Ecto neural progenitor cell (in vitro differentiated cells): ENCODE measurements around the gene PIGP.
"Not testable (repeated sequence)": the region's sequence is repeated elsewhere in the genome, so short reads cannot be mapped to it uniquely, and the experiment has no call there.

Source experiments
- DNase-seq: peaks from one replicate; pipeline ENCODE4 v3.0.0-alpha.2; 2018; ENCODE audit warnings: low spot score

The PIGP gene

GRCh38 chr21:37044643-37045042 lies 28.2 kb downstream of the PIGP start:
- no peak for DNase-seq

GRCh38 chr21:37043818-37044217 lies 29.1 kb downstream of the PIGP start:
- DNase-seq: no peak

DNA sequence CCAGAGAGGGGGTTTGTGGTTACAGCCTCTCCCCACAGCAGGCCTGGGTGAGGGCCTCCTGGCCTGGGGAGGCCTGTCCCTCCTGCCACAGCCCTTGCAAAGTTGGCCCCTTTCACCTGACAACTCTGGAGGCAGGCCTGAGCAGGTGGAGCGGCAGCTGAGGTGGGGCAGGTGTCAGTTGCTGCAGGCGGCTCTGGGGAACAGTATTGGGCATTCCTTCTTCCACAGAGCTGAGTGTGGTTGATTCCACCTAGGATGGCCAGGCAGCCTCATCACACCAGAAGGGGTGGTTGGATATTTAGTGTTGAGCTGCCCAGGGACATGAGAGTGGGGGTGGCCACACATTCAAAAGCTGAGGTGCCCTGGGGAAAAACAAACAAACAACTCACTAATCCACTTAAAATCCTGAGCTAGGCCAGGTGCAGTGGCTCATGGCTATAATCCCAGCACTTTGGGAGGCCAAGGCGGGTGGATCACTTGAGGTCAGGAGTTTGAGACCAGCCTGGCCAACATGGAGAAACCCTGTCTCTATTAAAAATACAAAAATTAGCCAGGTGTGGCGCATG lies 31.1 kb downstream of the PIGP start:
- DNase-seq: no peak

GRCh38 chr21:37040212-37040611 lies 32.7 kb downstream of the PIGP start:
- DNase-seq: no peak

DNA sequence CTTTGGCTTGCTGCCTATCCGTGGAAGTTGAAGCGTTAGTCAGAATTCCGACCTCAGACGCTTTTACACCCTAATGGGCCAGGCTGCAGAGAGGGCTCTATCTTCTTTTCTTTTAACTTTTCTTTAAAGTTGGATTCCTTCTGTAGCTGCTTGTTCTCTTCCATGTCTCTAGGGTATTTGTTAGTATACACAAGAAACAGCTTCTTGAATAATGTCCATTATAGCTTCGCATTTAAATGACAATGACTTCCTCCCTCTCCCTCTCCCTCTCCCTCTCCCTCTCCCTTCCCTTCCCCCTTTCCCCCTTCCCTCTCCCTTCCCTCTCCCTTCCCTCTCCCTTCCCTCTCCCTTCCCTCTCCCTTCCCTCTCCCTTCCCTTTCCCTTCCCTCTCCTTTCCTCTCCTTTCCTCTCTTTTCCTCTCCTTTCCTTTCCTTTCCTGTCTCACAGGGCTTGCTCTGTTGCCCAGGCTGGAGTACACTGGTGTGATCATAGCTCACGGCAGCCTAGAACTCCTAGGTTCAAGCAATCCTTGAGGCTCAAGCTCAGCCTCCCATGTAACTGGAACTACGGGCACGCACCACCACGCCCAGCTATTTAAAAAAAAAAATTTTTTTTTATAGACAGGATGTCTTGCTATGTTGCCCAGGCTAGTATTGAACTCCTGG lies 33.3 kb downstream of the PIGP start:
- no peak for DNase-seq

DNA sequence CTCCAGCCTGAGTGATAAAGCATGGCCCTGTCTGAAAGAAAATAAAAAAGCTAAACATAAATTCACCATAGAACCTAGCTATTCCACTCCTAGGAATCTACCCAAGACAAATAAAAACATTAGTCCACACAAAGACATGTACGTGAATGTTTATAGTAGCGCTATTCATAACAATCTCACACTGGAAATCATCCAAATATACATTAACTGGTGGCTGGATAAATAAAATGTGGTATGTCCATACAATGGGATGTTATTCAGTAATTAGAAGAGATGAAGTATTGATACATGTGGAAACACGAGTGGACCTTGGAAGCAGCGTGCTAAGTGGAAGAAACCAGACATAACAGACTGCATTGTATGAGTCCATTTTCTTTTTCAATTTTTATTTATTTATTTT lies 36.7 kb downstream of the PIGP start:
- DNase-seq: no peak

- DNase-seq: not testable (repeated sequence)
Measured at GRCh38 chr21:37034394-37034793, 38.5 kb downstream of the PIGP start.

DNA sequence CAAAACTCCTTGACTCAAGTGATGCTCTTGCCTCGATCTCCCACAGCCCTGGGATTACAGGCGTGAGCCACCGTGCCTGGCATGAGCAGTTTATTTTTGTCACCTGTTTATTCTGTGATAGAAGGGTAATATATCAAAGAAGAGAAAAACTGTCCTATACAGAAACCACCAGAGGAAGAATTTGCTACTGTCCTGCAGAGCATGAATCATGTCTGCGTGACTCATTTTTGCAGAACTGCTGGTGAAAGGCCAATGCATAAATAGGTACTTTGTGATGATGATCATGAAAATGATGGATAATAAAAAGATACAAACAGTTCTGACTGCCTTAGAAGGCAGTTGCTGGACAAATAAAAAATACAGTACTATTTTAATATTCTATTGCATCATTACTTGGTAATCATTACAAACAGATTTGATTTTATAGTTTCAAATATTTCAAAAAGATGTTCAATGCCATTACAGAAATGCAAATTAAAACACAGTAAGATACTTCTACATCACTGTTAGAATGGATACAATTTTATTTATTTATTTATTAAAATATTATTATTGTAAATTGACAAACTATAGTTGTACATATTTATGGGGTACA lies 39.9 kb downstream of the PIGP start:
- no peak for DNase-seq

GRCh38 chr21:37032293-37032692 lies 40.6 kb downstream of the PIGP start:
- DNase-seq: no peak

DNA sequence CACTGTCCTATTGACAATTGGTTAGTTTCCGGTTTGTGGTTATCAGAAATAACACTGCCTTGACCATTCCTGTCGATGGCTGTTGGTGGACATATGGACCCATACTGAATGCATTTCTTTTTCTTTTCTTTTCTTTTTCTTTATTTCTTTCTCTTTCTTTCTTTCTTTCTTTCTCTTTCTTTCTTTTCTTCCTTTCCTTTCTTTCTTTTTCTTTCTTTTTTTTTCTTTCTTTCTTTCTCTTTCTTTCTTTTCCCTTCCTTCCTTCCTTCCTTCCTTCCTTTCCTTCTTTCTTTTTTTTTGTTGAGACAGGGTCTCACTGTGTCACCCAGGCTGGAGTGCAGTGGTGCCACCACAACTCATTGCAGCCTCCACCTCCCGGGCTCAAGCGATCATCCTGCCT lies 42.0 kb downstream of the PIGP start:
- no peak for DNase-seq

DNA sequence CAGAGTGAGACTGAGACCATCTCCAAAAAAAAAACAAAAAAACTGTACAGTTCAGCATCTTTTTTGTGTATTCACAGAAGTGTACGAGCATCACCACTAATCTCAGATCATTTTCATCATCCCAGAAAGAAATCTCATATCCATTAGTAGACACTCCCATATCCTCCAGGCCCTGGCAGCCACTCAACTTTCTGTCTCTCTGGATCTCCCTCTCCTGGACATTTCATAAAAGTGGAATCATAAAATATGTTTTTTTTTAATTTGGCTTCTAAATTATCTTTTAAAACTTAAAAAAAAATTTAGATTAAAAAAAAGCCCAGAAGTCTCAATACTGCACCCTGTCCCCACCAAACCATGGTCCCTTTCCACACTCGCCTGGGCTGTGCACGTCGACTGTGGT lies 44.3 kb downstream of the PIGP start:
- DNase-seq: no peak

GRCh38 chr21:37026499-37026898 lies 46.4 kb downstream of the PIGP start:
- no peak for DNase-seq

- no peak for DNase-seq
Measured at GRCh38 chr21:37017951-37018679, 54.8 kb downstream of the PIGP start.
